Activated CD4-positive, alpha-beta T cell treated with anti-CD3 and anti-CD28 coated beads, Interleukin-2, amount 10 ng/mL, durations not matched to agents 7 days and 5 days (primary cell): ENCODE data around the gene DENND1C. TPM values are rescaled to one million over a fixed set of nuclear protein-coding genes. Genes with fewer than 3 reads are reported as not detected.

Source experiments
- CTCF ChIA-PET: fragments of 350-600 bp; sonication (Branson Sonifier 250); formaldehyde crosslinking; loops from one replicate; lab custom pipeline; 2021; ENCODE audit warnings: antibody characterized with exemption; lab: Charles Lee
- POLR2A ChIA-PET: fragments of 350-600 bp; sonication (Branson Sonifier 250); formaldehyde crosslinking; loops from one replicate; lab custom pipeline; 2021; ENCODE audit warnings: antibody characterized with exemption; lab: Charles Lee
- DNase-seq: peaks from one replicate; pipeline ENCODE4 v3.0.0-alpha.2; 2020
- H3K27ac Mint-ChIP-seq: one replicate; pipeline ENCODE4 v1.8.0; 2021; ENCODE audit warnings: mild to moderate bottlenecking, moderate library complexity, mixed read lengths
- H3K27me3 Mint-ChIP-seq: one replicate; pipeline ENCODE4 v1.8.0; 2021; ENCODE audit warnings: mixed read lengths
- H3K36me3 Mint-ChIP-seq: one replicate; pipeline ENCODE4 v1.8.0; 2021; ENCODE audit warnings: low read depth, mixed read lengths
- H3K4me1 Mint-ChIP-seq: one replicate; pipeline ENCODE4 v1.8.0; 2021; ENCODE audit warnings: mixed read lengths
- H3K4me3 Mint-ChIP-seq: one replicate; pipeline ENCODE4 v1.8.0; 2021; ENCODE audit warnings: mild to moderate bottlenecking, moderate library complexity, mixed read lengths
- H3K9me3 Mint-ChIP-seq: one replicate; pipeline ENCODE4 v1.8.0; 2021; ENCODE audit warnings: mixed read lengths
- total RNA-seq, 2 experiments: library from RNA; stranded (reverse); gene quantifications; one replicate each; pipeline ENCODE4 v1.2.3, GENCODE V29; 2021

Gene DENND1C
- total RNA-seq, 2 experiments from 2014 or later, result 100.0 to 104 TPM

DNA sequence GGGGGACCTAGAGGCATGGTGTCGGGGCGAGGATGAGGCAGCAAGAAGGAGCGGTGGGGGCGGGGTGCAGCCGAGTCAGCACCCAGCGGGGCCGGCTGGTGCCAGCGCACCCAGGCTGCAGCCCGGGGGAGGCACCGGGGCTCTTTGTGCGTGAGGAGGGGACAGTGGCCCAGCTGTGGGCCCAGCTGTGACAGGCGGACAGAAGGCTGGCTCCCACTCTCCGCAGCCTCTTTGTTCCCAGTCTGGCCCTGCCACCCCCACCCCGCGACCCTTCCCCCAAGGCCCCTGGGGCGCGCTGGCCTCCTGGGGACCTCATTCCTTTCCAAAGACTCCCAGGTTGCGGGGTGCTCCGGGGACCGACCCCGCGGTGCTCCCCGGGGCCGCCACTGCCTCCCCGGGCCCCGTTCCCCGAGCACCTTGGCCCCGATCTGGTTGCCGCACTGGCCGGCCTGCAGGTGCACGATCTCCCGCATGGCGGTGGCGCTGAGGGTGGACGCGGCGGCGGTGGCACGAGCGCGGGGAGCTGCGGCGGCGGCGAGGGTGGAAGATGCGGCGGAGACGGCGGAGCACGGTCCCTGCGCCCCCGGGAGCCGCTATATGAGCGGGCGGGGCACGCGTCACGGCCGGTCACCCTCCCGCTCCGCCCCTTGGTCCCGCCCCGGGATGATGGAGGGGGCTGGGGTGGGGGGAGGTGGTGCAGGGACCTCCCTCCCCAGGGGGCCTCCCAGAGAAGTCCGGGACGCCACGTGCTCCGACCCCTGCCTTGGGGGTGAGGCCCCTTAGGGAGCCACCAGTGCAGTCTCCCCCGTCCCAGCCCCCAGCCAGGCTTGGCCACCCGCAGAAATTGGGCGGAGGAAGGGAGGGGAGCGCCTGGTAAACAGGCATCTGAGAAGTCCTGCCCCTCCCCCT, 20.4 kb upstream of the DENND1C start, which contains the start of gene TUBB4A:
TSS of gene TUBB4A (minus strand) at position 570 of the 909 bp plus-strand sequence. CDS start at position 473, 97 bp downstream.
- Mint-ChIP-seq H3K36me3 (no peaks in the 10 kb centered on the region), H3K4me1 (peaks cover 32% of the 10 kb centered on the region), H3K4me3 (peak within 1 kb of the TSS; percentile 72), H3K9me3 (no peaks in the 10 kb centered on the region), H3K27ac (no peak within 1 kb of the TSS), H3K27me3 (peaks cover 17% of the 10 kb centered on the region)
- CTCF ChIA-PET, result no interaction called here
- DNase-seq, result peak; percentile 25
- POLR2A ChIA-PET, result no interaction called here

DNA sequence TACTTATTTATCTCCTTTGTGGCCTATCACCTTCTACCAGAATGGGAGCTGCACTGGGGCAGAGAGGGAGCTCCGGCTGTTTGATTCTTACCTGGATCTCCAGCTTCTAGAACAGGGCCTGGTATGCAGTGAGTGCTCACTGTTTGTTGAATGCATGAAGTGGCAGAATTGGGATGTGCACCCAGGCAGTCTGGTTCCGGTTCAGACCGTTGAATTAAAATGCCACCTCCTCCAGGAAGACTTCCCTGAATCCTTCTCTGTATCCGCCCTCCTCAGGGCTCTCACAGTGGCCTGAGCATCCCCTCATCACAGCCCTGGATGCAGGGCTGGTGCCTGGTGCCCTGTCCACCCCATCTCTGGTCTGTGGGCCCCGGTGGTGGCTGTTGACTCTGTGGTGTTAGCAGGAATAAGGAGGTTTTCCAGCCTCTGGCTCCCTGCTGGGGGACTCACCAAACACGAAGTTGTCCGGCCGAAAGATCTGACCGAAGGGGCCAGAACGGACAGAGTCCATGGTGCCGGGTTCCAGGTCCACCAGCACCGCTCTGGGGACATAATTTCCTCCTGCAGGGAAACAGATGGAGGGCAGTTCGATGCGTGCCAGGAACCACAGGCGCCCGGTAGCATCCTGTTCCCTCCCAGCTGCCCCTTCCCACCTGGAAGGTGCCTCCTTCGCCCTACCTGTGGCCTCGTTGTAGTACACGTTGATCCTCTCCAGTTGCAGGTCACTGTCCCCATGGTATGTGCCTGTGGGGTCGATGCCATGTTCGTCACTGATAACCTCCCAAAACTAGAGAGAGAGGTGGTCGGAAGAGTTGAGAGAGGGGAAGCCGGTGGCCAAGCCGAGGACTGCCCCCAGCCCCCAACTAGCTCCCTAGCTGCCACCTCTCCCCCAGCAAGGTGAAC, 19.5 kb upstream of the DENND1C start:
- no peak for DNase-seq
- CTCF ChIA-PET, result interaction anchor here (0.6 to 3.8 kb wide), 5 partner anchors 12 to 362 kb away, joined by 3 to 24 read pairs (median 4); no protein-coding TSS in a partner anchor
- Mint-ChIP-seq H3K4me1 (peaks cover 32% of the 10 kb centered on the region), H3K36me3 (no peaks in the 10 kb centered on the region), H3K9me3 (no peaks in the 10 kb centered on the region), H3K4me3 (peak overlapping the region; percentile 72), H3K27ac (no peak overlapping the region), H3K27me3 (peaks cover 17% of the 10 kb centered on the region)
- POLR2A ChIA-PET, result no interaction called here

DNA sequence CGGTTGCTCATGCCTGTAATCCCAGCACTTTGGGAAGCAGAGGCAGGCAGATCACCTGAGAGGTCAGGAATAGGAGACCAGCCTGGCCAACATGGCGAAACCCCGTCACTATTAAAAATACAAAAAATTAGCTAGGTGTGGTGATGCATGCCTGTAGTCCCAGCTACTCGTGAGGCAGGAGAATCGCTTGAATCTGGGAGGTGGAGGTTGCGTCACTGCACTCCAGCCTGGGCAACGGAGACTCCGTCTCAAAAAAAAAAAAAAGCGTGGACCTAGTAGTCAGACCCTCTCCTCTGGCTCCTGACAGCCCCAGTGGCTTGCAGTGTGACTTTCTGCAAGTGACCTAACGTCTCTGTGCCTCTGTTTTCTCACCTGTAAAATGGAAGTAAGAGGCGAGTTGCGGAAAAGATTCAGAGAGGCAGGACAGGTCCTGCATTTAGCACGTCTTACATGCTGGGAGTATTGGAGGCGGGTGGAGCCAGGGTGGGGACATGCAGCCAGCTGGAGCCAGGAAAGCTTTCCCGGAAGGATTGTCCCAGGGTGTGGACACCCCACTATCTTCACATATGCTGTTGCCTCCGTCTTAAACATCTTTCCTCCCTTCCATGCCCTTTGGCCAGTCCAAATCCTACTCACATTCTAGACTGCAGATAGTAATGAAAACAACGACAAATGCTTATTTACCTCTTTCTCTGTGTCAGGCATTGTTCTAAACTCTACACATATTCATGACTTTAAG, 17.6 kb upstream of the DENND1C start:
- ChIA-PET CTCF (interaction anchor here (3.8 kb wide), 1 partner anchor 10 kb away, joined by 24 read pairs; no protein-coding TSS in a partner anchor), POLR2A (no interaction called here)
- Mint-ChIP-seq H3K9me3 (no peaks in the 10 kb centered on the region), H3K36me3 (no peaks in the 10 kb centered on the region), H3K27ac (no peak overlapping the region), H3K27me3 (peaks cover 17% of the 10 kb centered on the region), H3K4me1 (peaks cover 24% of the 10 kb centered on the region), H3K4me3 (no peak overlapping the region)
- DNase-seq, result no peak

DNA sequence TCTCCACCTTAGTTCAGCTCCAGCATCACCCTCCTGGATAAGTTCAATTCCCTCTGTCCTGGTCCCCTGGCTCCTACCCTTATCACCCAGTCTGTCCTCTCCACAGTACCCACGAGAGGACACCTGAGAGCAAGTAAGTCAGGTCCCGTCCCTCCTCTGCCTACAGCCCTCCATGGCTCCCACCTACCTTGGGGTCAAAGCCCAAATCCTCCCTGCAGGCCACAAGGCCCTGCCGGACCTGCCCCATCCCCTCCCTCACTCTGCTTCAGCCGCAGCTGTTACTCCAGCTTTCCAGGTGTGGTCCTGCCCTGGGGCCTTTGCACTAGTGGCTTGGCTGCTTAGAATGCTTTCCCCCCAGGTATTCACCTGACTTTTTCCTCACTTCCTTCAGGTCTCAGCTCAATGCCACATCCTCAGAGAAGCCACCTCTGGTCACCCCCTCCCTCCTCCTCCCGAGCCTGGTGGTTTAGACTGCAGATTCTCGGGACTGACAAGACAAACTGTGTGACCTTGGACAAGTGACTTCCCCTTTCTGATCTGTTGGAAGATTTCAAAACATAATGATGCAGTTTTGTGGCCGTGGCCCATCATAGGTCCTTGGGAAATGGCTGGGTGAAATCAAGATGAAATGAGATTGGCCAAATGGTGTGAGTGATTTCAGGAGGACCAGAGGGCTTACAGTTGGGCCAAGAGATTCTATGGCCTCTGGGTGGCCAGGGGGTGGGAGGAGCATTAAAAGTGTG, 16.9 kb upstream of the DENND1C start:
- Mint-ChIP-seq H3K36me3 (no peaks in the 10 kb centered on the region), H3K4me1 (peaks cover 20% of the 10 kb centered on the region), H3K9me3 (no peaks in the 10 kb centered on the region), H3K27me3 (peaks cover 13% of the 10 kb centered on the region), H3K27ac (no peak overlapping the region), H3K4me3 (no peak overlapping the region)
- no peak for DNase-seq
- POLR2A ChIA-PET, result no interaction called here
- CTCF ChIA-PET, result interaction anchor here (0.6 to 3.8 kb wide), 4 partner anchors 9 to 1154 kb away, joined by 3 to 24 read pairs (median 4); partner anchors contain the start of gene DENND1C

GRCh38 chr19:6495947-6496346, 14.4 kb upstream of the DENND1C start:
- no peak for DNase-seq
- Mint-ChIP-seq H3K27ac (no peak overlapping the region), H3K27me3 (peaks cover 4% of the 10 kb centered on the region), H3K9me3 (peaks cover 7% of the 10 kb centered on the region), H3K36me3 (no peaks in the 10 kb centered on the region), H3K4me3 (no peak overlapping the region), H3K4me1 (peaks cover 11% of the 10 kb centered on the region)
- ChIA-PET POLR2A (no interaction called here), CTCF (no interaction called here)

- no peak for DNase-seq
- Mint-ChIP-seq H3K27ac (no peak overlapping the region), H3K27me3 (peaks cover 4% of the 10 kb centered on the region), H3K4me3 (no peak overlapping the region), H3K4me1 (peaks cover 17% of the 10 kb centered on the region), H3K36me3 (no peaks in the 10 kb centered on the region), H3K9me3 (peaks cover 7% of the 10 kb centered on the region)
- ChIA-PET POLR2A (no interaction called here), CTCF (interaction anchor here (1.1 to 1.3 kb wide), 2 partner anchors 11 to 22 kb away, joined by 3 to 4 read pairs; no protein-coding TSS in a partner anchor)
Observed at GRCh38 chr19:6494438-6495036, 12.9 kb upstream of the DENND1C start.

- Mint-ChIP-seq H3K27me3 (no peaks in the 10 kb centered on the region), H3K36me3 (no peaks in the 10 kb centered on the region), H3K4me3 (no peak overlapping the region), H3K9me3 (peaks cover 7% of the 10 kb centered on the region), H3K27ac (no peak overlapping the region), H3K4me1 (peaks cover 12% of the 10 kb centered on the region)
- no peak for DNase-seq
- CTCF ChIA-PET, result interaction anchor here (0.9 to 6.4 kb wide), 6 partner anchors 7 to 335 kb away, joined by 3 to 24 read pairs (median 4); partner anchors contain the start of gene GPR108
- POLR2A ChIA-PET, result no interaction called here
Observed at GRCh38 chr19:6491802-6492592, 10.4 kb upstream of the DENND1C start.

DNA sequence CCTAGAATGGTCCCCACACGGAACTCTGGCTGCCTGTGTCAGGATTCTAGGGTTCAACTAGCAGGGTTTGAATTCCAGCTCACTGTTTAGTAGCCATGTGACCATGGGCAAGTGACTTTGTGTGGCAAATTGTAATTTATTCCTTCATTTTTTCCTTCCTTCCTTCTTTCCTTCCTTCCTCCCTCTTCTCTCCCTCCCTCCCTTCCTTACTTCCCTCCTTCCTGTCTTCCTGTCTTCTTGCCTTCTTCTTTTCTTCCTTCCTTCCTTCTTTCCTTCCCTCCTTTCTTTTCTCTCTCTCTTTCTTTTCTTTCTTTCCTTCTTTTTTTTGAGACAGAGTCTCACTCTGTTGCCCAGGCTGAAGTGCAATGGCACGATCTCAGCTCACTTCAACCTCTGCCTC, 8.5 kb upstream of the DENND1C start:
- H3K9me3 Mint-ChIP-seq, result peaks cover 7% of the 10 kb centered on the region
- peaks cover 12% of the 10 kb centered on the region for H3K4me1 Mint-ChIP-seq
- no peaks in the 10 kb centered on the region for H3K27me3 Mint-ChIP-seq
- DNase-seq, result no peak
- ChIA-PET POLR2A (interaction anchor here (0.6 kb wide), 1 partner anchor 291 kb away, joined by 7 read pairs; no protein-coding TSS in a partner anchor), CTCF (interaction anchor here (1.6 to 6.4 kb wide), 2 partner anchors 9 to 14 kb away, joined by 4 to 24 read pairs; no protein-coding TSS in a partner anchor)
- peak overlapping the region; percentile 72 for H3K27ac Mint-ChIP-seq
- H3K4me3 Mint-ChIP-seq, result peak overlapping the region; percentile 60
- no peaks in the 10 kb centered on the region for H3K36me3 Mint-ChIP-seq

- Mint-ChIP-seq H3K4me3 (peak overlapping the region; percentile 60), H3K27me3 (no peaks in the 10 kb centered on the region), H3K9me3 (peaks cover 7% of the 10 kb centered on the region), H3K36me3 (no peaks in the 10 kb centered on the region), H3K27ac (peak overlapping the region; percentile 67), H3K4me1 (peaks cover 12% of the 10 kb centered on the region)
- DNase-seq, result no peak
- CTCF ChIA-PET, result interaction anchor here (6.4 kb wide), 1 partner anchor 10 kb away, joined by 24 read pairs; no protein-coding TSS in a partner anchor
- POLR2A ChIA-PET, result interaction anchor here (0.6 kb wide), 1 partner anchor 290 kb away, joined by 7 read pairs; no protein-coding TSS in a partner anchor
Observed at GRCh38 chr19:6489278-6490061, 7.9 kb upstream of the DENND1C start.

DNA sequence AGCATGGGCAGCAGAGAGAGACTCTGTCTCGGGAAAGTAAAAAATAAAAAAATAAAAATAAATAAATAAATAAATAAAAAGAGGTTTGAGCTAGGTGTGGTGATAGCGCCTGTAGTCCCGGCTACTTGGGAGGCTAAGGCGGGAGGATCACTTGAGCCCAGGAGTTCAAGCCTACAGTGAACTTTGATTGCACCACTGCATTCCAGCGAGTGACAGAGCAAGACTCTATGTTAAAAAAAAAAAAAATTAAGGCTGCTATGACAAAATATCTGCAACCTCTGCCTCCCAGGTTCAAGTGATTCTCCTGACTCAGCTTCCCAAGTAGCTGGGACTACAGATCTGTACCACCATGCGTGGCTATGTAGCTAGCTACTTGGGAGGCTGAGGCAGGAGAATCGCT, 3.2 kb upstream of the DENND1C start:
- peaks cover 4% of the 10 kb centered on the region for H3K36me3 Mint-ChIP-seq
- H3K27me3 Mint-ChIP-seq, result no peaks in the 10 kb centered on the region
- no peak overlapping the region for H3K4me3 Mint-ChIP-seq
- H3K4me1 Mint-ChIP-seq, result peaks cover 34% of the 10 kb centered on the region
- POLR2A ChIA-PET, result no interaction called here
- no peaks in the 10 kb centered on the region for H3K9me3 Mint-ChIP-seq
- CTCF ChIA-PET, result interaction anchor here (0.7 kb wide), 2 partner anchors 146 to 196 kb away, joined by 3 to 6 read pairs; no protein-coding TSS in a partner anchor
- no peak overlapping the region for H3K27ac Mint-ChIP-seq
- DNase-seq, result no peak
